Measurements from ENCODE around the gene JPH4. TPM values are rescaled to one million over a fixed set of nuclear protein-coding genes. Genes with fewer than 3 reads are reported as not detected.

The JPH4 gene
- total RNA-seq, 2 experiments from 2014 or later: 0.12 TPM; not detected in 1

GRCh38 chr14:23530375-23531055 is 48.1 kb downstream of the JPH4 start:
- no peaks in the 10 kb centered on the region for H3K27me3 Mint-ChIP-seq
- H3K27ac Mint-ChIP-seq: no peak overlapping the region
- no peaks in the 10 kb centered on the region for H3K36me3 Mint-ChIP-seq
- CTCF ChIA-PET: interaction anchor here (2.1 kb wide), 1 partner anchor 8 kb away, joined by 14 read pairs; no protein-coding TSS in a partner anchor
- no peaks in the 10 kb centered on the region for H3K4me1 Mint-ChIP-seq (ENCODE audit: low read depth)
- H3K9me3 Mint-ChIP-seq: no peaks in the 10 kb centered on the region
- POLR2A ChIA-PET: no interaction called here
- intact Hi-C loops (cut with micrococcal nuclease): no loop called here
- H3K4me3 Mint-ChIP-seq: no peak overlapping the region
- DNase-seq: no peak

DNA sequence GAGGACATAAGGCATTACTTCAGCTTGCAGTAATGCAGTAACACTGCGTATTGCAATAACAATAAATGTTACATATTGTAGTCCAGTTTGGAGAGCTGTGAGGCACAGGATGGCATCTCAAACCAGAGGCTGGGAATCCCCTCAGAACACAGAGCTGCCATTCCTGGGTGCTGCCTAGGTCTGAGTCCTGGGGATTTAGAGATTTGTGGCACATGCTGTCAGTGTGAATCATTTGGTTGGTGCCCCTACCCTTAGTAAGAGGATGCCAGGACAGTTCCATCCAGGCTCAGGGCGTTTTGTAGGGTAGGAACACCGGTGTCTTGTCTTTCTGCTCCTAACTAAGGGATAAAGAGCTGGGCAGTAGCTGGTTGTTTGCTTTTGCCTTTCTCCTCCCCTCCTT is 49.6 kb downstream of the JPH4 start:
- no peak for DNase-seq

DNA sequence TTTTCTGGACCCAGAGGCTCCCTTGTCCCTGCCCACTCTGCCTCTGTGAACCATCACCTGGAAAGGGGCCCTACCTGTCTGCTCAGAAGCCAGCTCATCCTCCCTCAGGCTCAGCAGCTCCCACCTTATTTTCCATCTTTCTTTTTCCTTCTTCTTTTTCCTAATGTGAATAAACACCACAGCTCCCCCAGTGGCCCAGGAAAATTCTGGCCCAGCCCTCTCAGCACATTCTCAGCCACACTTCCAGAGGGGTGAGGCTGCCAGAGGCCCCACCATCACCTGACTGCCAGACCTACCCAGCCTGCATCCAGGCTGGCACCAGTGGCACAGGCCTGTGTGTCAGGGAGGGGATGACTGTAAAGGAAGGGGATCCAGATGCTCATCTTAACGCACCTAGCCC is 50.0 kb downstream of the JPH4 start:
- H3K36me3 Mint-ChIP-seq: no peaks in the 10 kb centered on the region
- POLR2A ChIA-PET: no interaction called here
- no peak for DNase-seq
- CTCF ChIA-PET: interaction anchor here (0.6 to 2.1 kb wide), 3 partner anchors 10 to 32 kb away, joined by 3 to 14 read pairs (median 3); no protein-coding TSS in a partner anchor
- H3K27me3 Mint-ChIP-seq: no peaks in the 10 kb centered on the region
- intact Hi-C loops (cut with micrococcal nuclease): no loop called here
- H3K9me3 Mint-ChIP-seq: no peaks in the 10 kb centered on the region
- H3K27ac Mint-ChIP-seq: no peak overlapping the region
- no peaks in the 10 kb centered on the region for H3K4me1 Mint-ChIP-seq (ENCODE audit: low read depth)
- no peak overlapping the region for H3K4me3 Mint-ChIP-seq

More for the DNA sequence above, 49.6 kb downstream of the JPH4 start:
- ChIA-PET CTCF (interaction anchor here (1.1 to 2.1 kb wide), 3 partner anchors 10 to 32 kb away, joined by 3 to 14 read pairs (median 3); no protein-coding TSS in a partner anchor), POLR2A (no interaction called here)
- Mint-ChIP-seq H3K4me3 (no peak overlapping the region), H3K9me3 (no peaks in the 10 kb centered on the region), H3K27ac (no peak overlapping the region), H3K27me3 (no peaks in the 10 kb centered on the region), H3K4me1 (ENCODE audit: low read depth) (no peaks in the 10 kb centered on the region), H3K36me3 (no peaks in the 10 kb centered on the region)
- intact Hi-C loops (cut with micrococcal nuclease): no loop called here

GRCh38 chr14:23525611-23526010 is 53.0 kb downstream of the JPH4 start:
- Mint-ChIP-seq H3K4me3 (no peak overlapping the region), H3K27me3 (no peaks in the 10 kb centered on the region), H3K36me3 (no peaks in the 10 kb centered on the region), H3K9me3 (no peaks in the 10 kb centered on the region), H3K27ac (no peak overlapping the region), H3K4me1 (ENCODE audit: low read depth) (no peaks in the 10 kb centered on the region)
- ChIA-PET POLR2A (no interaction called here), CTCF (interaction anchor here (1.0 kb wide), 1 partner anchor 31 kb away, joined by 3 read pairs; no protein-coding TSS in a partner anchor)
- no peak for DNase-seq
- intact Hi-C loops (cut with micrococcal nuclease): no loop called here

- intact Hi-C loops (cut with micrococcal nuclease): no loop called here
- POLR2A ChIA-PET: no interaction called here
Observed at GRCh38 chr14:23524954-23525353, 53.6 kb downstream of the JPH4 start.

GRCh38 chr14:23523229-23524016 is 55.2 kb downstream of the JPH4 start:
- ChIA-PET CTCF (no interaction called here), POLR2A (no interaction called here)
- no peaks in the 10 kb centered on the region for H3K4me1 Mint-ChIP-seq (ENCODE audit: low read depth)
- intact Hi-C loops (cut with micrococcal nuclease): no loop called here
- DNase-seq: no peak
- no peaks in the 10 kb centered on the region for H3K9me3 Mint-ChIP-seq
- H3K27ac Mint-ChIP-seq: no peak overlapping the region
- no peaks in the 10 kb centered on the region for H3K36me3 Mint-ChIP-seq
- no peak overlapping the region for H3K4me3 Mint-ChIP-seq
- H3K27me3 Mint-ChIP-seq: no peaks in the 10 kb centered on the region

More at GRCh38 chr14:23524954-23525353, 53.6 kb downstream of the JPH4 start:
- no peak overlapping the region for H3K27ac Mint-ChIP-seq
- H3K4me3 Mint-ChIP-seq: no peak overlapping the region
- no peaks in the 10 kb centered on the region for H3K4me1 Mint-ChIP-seq (ENCODE audit: low read depth)
- no peaks in the 10 kb centered on the region for H3K36me3 Mint-ChIP-seq
- DNase-seq: no peak
- no peaks in the 10 kb centered on the region for H3K27me3 Mint-ChIP-seq
- no peaks in the 10 kb centered on the region for H3K9me3 Mint-ChIP-seq
- CTCF ChIA-PET: no interaction called here

GRCh38 chr14:23522643-23523198 is 55.9 kb downstream of the JPH4 start:
- ChIA-PET POLR2A (no interaction called here), CTCF (no interaction called here)
- Mint-ChIP-seq H3K9me3 (no peaks in the 10 kb centered on the region), H3K4me1 (ENCODE audit: low read depth) (no peaks in the 10 kb centered on the region), H3K27ac (no peak overlapping the region), H3K4me3 (no peak overlapping the region), H3K36me3 (no peaks in the 10 kb centered on the region), H3K27me3 (no peaks in the 10 kb centered on the region)
- intact Hi-C loops (cut with micrococcal nuclease): no loop called here
- no peak for DNase-seq

DNA sequence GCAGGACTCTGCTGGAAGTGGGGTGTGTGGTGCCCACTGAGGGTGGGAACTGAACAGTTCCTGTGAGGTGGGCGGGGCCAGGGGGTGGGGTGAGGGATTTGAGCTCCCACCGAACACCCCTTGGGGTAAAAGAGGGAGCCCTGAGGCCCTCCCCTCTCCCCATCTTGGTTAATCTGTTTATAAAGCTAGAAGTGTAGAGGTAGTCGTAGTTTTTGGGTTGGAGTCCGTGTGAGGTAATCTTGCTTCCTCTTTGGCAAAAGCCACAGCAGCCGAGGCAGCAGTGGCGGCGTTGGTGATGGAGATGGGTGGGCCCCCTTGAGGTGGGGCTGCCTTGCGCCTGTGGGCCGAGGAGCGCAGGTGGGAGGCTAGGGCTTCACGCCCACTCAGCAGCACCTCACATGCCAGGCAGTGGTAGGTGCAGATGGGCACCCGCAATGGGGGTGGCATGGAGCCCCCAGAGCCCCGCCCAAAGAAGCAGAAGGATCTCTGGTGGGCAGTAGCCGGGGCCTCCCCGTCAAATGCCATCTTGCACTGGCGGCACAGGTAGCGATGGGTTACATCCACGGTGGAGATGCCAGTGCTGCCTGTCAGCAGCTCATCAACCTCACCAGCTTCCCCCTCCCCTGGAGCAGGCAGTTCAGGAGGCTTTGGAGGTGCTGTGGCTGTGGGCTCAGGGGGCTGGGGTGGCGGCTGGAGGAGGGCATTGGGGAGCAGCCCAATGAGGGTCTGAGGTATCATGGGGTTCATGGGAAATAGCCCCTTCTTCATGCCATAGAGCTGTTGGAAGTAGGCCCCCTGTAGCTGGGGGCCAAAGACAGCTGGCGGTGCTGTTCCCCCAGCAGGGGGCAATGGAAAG is 56.6 kb downstream of the JPH4 start:
- ChIA-PET POLR2A (no interaction called here), CTCF (interaction anchor here (0.9 kb wide), 1 partner anchor 17 kb away, joined by 3 read pairs; no protein-coding TSS in a partner anchor)
- no peak overlapping the region for H3K4me3 Mint-ChIP-seq
- no peak overlapping the region for H3K27ac Mint-ChIP-seq
- no peaks in the 10 kb centered on the region for H3K4me1 Mint-ChIP-seq (ENCODE audit: low read depth)
- no peaks in the 10 kb centered on the region for H3K27me3 Mint-ChIP-seq
- no peaks in the 10 kb centered on the region for H3K9me3 Mint-ChIP-seq
- no peak for DNase-seq
- intact Hi-C loops (cut with micrococcal nuclease): no loop called here
- no peaks in the 10 kb centered on the region for H3K36me3 Mint-ChIP-seq

DNA sequence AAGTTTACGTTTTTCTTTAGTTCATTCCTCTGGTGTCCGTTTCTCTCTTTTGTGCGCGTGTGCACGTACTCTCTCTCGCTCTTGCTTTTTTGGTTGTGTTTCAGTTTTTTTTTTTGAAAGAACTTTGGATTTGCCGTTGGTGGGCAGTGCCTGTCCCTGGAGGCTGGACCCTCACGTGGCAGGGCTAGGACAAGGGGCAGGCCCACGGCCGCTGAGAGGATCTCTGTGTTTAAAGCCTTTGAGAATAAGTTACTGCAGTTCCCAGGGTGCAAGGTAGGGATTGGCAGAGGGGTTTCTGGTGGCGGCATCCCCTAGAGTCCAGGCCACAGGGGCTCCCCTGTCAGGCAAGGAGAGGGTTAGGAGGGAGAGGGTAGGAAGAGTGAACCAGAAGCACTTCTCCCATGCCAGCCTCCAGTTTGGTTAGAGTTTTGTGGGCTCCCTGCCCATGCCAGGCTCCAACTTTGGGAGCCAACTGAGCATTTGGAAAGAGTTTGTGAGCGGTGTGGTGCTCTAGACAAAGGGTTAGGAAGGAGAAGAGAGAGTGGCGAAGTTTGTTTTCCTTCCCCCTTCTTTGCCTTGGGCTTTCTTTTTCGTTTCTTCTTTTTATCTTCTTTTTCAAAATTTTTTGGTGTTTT is 57.6 kb downstream of the JPH4 start:
- POLR2A ChIA-PET: no interaction called here
- CTCF ChIA-PET: interaction anchor here (0.9 kb wide), 1 partner anchor 18 kb away, joined by 3 read pairs; no protein-coding TSS in a partner anchor
- H3K4me3 Mint-ChIP-seq: no peak overlapping the region
- H3K9me3 Mint-ChIP-seq: no peaks in the 10 kb centered on the region
- intact Hi-C loops (cut with micrococcal nuclease): no loop called here
- H3K27me3 Mint-ChIP-seq: no peaks in the 10 kb centered on the region
- H3K4me1 Mint-ChIP-seq (ENCODE audit: low read depth): no peaks in the 10 kb centered on the region
- no peak overlapping the region for H3K27ac Mint-ChIP-seq
- H3K36me3 Mint-ChIP-seq: no peaks in the 10 kb centered on the region
- no peak for DNase-seq

DNA sequence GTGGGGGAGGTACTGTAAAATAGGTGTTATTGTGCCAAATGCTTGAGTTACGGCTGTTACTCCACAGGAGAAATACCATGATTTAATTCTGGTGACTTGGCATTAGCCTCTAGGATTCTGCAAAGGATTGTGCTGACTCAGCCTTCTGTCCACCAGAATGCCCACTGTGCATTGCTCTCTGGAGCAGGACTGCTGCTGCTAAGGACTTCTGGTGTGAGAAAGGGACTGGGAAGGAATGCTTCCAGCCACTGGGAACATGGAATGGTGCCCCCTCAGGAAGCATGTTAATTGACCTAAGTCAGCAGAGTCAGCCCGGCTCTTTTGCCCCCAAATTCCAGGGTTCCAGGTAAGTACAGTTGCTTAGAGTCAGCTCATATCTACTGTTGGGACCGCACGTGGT is 59.9 kb downstream of the JPH4 start:
- intact Hi-C loops (cut with micrococcal nuclease): no loop called here
- Mint-ChIP-seq H3K27me3 (no peaks in the 10 kb centered on the region), H3K27ac (no peak overlapping the region), H3K4me3 (no peak overlapping the region), H3K9me3 (no peaks in the 10 kb centered on the region), H3K4me1 (ENCODE audit: low read depth) (no peaks in the 10 kb centered on the region), H3K36me3 (no peaks in the 10 kb centered on the region)
- DNase-seq: no peak
- POLR2A ChIA-PET: no interaction called here
- CTCF ChIA-PET: no interaction called here
